Activated CD8-positive, alpha-beta memory T cell treated with anti-CD3 and anti-CD28 coated beads, Interleukin-2, amount 50 U/mL, for 1 hour (primary cell): ENCODE results near the gene HLA-DMB.

Experiments
- DNase-seq: peaks from one replicate; pipeline ENCODE4 v3.0.0-alpha.2; 2020; ENCODE audit errors: extremely low read depth

HLA-DMB gene

DNA sequence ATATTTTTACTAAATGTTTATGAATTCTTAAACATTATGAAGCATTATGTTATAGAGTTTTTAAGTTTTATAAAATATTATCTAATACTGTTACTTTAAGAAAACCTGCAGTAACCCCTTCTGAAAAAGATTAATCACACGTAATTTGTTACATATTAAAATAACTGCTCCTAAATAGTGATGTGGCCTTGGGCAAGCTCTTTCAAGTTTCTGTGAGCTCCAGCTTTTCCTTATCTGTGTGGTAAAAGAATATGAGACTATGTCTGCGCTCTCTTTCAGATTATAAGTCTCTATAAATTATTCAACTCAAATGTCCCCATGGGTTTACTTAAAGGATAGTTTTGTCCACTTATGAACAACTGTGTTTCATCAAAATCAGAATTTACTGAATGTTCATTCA is 31.9 kb downstream of the HLA-DMB start:
- no peak for DNase-seq

DNA sequence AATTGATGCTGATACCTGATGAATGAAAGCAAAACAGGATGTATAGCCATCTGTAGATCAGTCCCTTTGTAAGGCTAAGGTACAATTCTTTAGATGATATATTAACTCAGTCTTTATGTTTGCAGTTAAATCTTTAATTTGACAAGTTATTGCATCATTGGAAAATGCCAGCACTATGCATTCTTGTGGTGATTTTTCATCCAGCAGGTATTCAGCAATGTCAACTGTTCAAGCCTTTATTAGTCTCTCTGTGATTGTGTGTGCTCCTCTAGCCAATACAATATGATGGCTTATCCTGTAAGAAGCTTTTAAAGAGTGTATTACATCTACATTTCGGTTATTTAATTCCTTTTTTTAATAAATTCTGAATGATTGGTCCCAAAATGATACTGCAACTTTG is 34.3 kb downstream of the HLA-DMB start:
- DNase-seq: no peak

DNA sequence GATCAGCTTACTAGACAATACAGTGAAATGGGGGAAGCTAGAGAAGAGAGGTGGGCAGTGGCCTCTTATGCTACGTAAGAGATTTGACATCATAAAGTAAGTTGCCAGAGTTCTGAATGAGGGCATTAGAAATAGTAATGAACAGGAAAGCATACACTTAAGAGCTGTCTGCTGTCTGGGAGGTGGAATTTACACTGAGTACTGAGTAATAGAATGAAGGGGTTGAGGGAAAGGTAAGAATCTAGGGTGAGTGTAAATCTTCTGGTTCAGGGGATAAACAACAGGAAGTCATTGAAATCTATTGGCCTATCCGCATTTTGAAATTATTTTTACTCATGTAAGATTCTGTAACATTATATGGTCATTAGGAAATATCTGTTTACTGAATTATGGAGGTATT is 35.8 kb downstream of the HLA-DMB start:
- no peak for DNase-seq

DNA sequence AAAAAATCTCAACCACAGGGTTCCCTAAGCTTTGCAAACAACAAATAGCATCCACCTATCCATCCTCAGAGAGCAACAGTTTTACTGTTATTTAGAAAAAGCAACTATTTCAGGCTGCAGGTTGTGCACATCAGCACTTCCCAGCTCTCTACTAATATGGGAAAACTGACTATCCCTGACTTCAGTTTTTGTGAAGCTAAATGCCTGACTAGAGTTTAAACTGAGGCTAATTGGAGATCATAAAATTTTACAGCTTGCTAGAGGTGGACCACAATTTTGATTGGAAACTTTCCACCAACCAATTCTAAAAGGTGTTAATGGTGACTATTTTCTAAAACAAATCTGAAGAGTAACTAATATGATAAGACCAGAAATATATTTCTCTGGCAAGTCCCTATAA is 36.9 kb downstream of the HLA-DMB start:
- no peak for DNase-seq

DNA sequence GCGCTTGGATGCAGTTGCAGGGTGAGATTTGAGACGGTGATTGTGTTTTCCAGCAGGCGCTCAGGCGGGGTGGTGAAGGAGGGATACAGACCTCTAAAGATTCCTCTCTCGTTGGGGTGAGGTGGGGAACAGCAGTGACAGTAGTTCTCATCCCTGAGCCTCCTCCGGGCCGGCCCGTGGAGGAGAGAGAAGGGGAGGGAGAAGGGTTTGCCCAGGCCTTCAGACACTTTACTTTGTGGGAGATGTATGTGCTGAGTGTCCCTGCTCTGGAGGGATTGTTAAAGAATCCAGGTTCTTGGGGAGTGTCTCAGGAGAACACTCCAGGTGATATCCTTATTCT is 45.9 kb downstream of the HLA-DMB start:
- no peak for DNase-seq

DNA sequence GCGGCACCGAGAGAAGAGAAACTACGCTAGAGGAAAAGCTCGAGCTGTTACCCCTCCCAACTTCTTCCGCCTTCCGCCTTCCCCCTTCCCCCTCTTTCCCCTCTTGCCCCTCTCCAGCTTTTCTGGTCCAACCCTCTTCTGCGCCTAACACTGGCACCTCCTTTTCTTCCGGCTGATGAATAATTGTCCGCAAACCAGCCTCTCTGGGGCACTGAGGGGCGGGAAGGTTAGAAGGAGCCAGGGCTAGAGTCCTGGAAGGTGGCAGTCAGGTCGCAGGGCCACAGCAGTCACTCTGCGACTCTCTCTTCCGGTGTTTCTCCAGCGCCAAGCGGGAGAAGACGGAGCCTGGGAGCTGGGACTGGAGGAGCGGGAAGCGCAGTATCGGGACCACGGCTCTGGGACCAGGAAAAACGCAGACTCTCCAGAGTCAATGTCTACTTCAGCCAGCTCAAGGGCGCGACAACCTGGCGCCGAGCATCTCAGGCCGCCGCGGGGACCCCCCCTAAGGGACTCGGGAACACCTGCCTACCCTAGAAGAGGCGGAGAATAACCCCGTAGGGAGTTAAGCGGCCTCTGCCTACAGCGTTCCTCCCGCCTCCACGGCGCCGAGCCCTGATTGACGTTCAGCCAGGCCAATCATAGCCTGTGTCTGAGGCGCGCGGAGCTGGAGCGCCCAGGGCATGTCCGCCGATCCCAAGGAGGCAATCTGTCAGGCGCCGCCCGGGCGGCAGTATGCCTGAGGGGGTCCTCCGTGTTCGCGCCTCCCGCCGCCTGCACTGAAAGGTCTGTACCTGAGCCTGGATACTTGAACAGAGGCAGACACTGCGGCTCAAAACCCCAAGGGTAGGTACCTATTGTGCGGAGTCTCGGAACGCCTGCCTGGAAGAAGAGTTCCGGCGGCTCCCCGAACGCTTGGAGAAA is 46.5 kb downstream of the HLA-DMB start:
- DNase-seq: peak; percentile 85

DNA sequence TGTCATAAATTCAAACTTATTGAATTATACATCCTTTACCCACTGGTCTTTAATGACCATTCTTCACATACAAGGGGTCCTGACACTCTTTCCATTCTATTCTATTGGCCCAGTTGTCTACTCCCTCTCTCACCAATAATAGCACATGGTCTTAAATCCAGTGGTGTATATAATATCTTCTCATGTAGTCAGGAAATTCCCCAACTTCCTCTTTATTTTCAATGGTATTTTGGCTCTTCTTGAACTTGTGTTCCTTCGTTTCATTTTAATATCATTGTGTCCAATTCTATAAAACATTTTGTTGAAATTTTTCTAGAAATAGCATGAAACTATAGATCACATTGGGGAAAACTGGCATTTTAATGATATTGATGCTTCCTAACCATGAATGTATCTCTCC is 50.0 kb downstream of the HLA-DMB start:
- DNase-seq: no peak

DNA sequence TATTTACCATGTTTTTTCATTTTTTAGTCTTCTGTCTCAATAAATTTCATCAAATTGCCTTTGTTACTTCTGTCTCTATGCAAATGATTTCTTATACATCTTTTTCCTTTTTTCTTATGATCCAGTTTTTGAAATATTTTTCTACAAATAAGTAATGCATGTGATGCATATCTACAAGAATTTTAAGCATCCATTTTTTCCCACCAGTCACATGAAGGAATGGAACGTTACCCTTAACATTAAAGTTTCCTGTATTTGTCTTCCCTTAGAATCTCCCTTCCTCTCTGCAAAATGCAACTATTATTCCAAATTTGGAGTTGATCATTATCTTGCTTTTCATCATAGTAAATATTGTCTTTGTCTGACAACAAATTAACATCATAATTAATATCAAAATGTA is 51.3 kb downstream of the HLA-DMB start:
- DNase-seq: no peak

DNA sequence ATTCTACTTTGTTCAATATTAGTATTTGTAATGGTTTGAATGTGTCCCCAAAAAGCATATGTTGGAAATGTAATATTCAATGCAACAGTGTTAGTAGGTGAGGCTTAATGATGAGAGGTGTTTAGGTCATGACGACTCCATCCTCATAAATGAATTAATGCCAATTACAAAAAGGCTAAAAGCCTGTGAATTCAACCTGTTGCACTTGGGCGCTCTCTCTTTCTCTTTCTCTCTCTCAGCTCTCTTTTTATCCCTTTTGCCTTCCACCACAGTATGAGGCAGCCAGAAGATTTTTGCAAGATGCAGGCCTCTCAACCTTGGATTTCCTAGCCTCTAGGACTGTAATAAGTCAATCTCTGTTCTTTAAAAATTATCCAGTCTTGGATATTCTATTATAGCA is 52.3 kb downstream of the HLA-DMB start:
- DNase-seq: no peak

DNA sequence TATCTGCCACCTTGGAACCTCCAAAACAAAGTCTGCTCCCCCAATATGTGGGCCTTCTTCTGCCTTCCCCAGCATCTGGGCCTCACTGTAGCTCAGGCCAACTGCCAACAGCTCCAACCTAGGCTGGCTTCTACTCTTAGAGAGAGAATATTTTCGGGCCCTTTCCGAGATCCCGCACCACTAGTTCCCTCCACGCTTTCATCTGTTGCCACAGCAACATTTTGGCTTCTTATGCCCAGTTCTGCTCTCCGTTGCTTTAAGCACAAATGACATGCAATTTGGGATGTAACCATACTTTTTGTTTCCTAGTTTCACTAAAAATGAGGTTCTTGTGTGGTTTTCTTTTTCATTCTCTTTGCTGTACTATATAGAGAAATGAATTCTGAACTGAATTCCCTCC is 53.2 kb downstream of the HLA-DMB start:
- no peak for DNase-seq

DNA sequence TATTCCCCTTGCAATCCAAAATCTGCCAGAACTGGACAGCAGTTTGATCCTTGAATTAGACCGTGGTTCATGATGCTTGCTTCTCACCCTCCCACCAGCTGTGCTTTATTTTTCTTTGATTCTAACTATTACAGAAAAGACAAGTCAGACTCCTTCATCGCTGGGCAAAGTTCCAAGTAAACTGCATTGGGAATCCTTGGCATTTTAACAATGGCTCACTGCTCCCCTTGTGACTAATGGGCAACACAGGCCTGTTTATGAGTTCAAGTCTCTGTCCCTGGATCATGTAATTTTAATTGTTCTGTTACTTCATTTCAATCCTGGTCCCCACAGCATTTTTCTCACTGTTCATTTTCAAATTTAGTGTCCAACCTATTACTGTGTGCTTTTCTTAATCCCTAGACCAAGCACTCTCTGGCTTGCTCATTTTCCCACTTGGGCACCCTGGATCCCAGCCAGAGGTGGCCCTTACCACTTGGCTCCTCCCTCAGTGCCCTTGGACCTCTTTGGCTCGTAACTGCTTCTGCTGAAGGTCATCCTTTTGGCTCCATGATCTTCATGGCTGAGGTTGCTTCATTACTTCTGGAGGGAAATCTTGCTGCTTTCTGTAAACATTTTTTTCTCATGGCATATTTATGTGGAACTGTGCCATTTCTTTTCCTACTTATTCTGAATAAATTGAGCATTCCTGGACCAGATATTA is 54.0 kb downstream of the HLA-DMB start:
- DNase-seq: no peak

DNA sequence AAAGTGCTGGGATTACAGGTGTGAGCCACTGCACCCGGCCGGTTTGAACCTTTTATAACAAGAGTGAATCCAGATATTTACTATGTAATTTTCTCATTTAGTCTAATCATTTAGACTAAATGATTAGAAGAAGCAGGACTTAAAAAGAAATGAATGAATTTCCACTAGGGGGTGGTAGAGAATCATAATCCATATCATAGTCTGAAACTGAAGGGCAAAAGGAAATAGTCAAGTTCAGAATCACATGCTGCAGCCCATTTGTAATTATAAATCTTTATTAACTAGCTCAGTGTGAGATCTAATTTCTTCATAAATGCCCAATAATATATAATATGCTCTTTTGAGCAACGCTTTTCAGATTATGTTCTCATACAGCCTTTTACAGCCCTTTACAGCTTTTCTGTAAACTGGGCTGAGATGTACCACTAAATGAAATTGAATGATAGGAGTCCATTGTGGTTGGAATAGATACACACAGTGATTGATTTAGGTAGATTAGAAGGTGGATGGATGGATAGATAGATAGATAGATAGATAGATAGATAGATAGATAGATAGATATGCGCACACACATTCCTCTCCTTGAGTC is 55.0 kb downstream of the HLA-DMB start:
- no peak for DNase-seq
